ENCODE data around the gene HSD17B11.
A peak's percentile ranks its signal among the peaks of the same experiment; 100 is the strongest.
"Not testable (repeated sequence)": the region's sequence is repeated elsewhere in the genome, so short reads cannot be mapped to it uniquely, and the experiment has no call there.

Gene HSD17B11

GRCh38 chr4:87390891-87391575 lies at the start of gene HSD17B11:
TSS of gene HSD17B11 (minus strand) at chr4:87391188. CDS start at chr4:87391070, 118 bp downstream.
- DNase-seq, result peak; percentile 71 to 97 (median 84)
- intact Hi-C loops (cut with DNase I), result loop anchor here (2.0 kb wide), 1 partner anchor 32 kb away; the partner anchor contains the start of gene NUDT9

GRCh38 chr4:87433342-87433741 lies 42.4 kb upstream of the HSD17B11 start:
- no peak for DNase-seq
- intact Hi-C loops (cut with DNase I), result no loop called here

- no peak for DNase-seq
- intact Hi-C loops (cut with DNase I), result no loop called here
Measured at GRCh38 chr4:87430038-87430437, 39.0 kb upstream of the HSD17B11 start.

GRCh38 chr4:87428979-87429378 lies 38.0 kb upstream of the HSD17B11 start:
- DNase-seq, result no peak
- intact Hi-C loops (cut with DNase I), result no loop called here

GRCh38 chr4:87427518-87427868 lies 36.5 kb upstream of the HSD17B11 start:
- no peak for DNase-seq
- intact Hi-C loops (cut with DNase I), result no loop called here

GRCh38 chr4:87426865-87427517 lies 36.0 kb upstream of the HSD17B11 start:
- intact Hi-C loops (cut with DNase I), result no loop called here

GRCh38 chr4:87425711-87426110 lies 34.7 kb upstream of the HSD17B11 start:
- no peak for DNase-seq
- intact Hi-C loops (cut with DNase I), result no loop called here

More at GRCh38 chr4:87426865-87427517, 36.0 kb upstream of the HSD17B11 start:
- no peak for DNase-seq

GRCh38 chr4:87424099-87424543 lies 33.1 kb upstream of the HSD17B11 start:
- intact Hi-C loops (cut with DNase I), result loop anchor here (5.0 kb wide), 1 partner anchor 47 kb away; no protein-coding TSS in a partner anchor
- not testable (repeated sequence) for DNase-seq

GRCh38 chr4:87423317-87424098 lies 32.5 kb upstream of the HSD17B11 start:
- DNase-seq, result no peak
- intact Hi-C loops (cut with DNase I), result loop anchor here (2.0 to 5.0 kb wide), 2 partner anchors 33 to 46 kb away; partner anchors contain the start of gene HSD17B11

- DNase-seq, result peak; percentile 91 to 99 (median 94)
- intact Hi-C loops (cut with DNase I), result loop anchor here (2.0 to 5.0 kb wide), 2 partner anchors 32 to 45 kb away; partner anchors contain the start of gene HSD17B11
Measured at GRCh38 chr4:87422104-87423052, 31.4 kb upstream of the HSD17B11 start, which contains the start of gene NUDT9. TSS of gene NUDT9 (plus strand) at chr4:87422573. CDS start at chr4:87422906, 333 bp downstream.

- intact Hi-C loops (cut with DNase I), result loop anchor here (5.0 kb wide), 1 partner anchor 43 kb away; no protein-coding TSS in a partner anchor
Measured at GRCh38 chr4:87420276-87420830, 29.4 kb upstream of the HSD17B11 start.

GRCh38 chr4:87419578-87420249 lies 28.7 kb upstream of the HSD17B11 start:
- DNase-seq, result no peak
- intact Hi-C loops (cut with DNase I), result loop anchor here (5.0 kb wide), 1 partner anchor 42 kb away; no protein-coding TSS in a partner anchor

More at GRCh38 chr4:87420276-87420830, 29.4 kb upstream of the HSD17B11 start:
- no peak for DNase-seq

- DNase-seq; intact Hi-C loops (cut with DNase I): not testable (repeated sequence)
Measured at GRCh38 chr4:87418410-87418809, 27.4 kb upstream of the HSD17B11 start.

- intact Hi-C loops (cut with DNase I), result no loop called here
- no peak for DNase-seq
Measured at GRCh38 chr4:87416965-87417364, 26.0 kb upstream of the HSD17B11 start.

- intact Hi-C loops (cut with DNase I), result no loop called here
- no peak for DNase-seq
Measured at GRCh38 chr4:87414816-87415215, 23.8 kb upstream of the HSD17B11 start.

- no peak for DNase-seq
- intact Hi-C loops (cut with DNase I), result no loop called here
Measured at GRCh38 chr4:87410679-87411078, 19.7 kb upstream of the HSD17B11 start.

- intact Hi-C loops (cut with DNase I), result no loop called here
- DNase-seq, result no peak
Measured at GRCh38 chr4:87410157-87410556, 19.2 kb upstream of the HSD17B11 start.

GRCh38 chr4:87409420-87409939 lies 18.5 kb upstream of the HSD17B11 start:
- no peak for DNase-seq
- intact Hi-C loops (cut with DNase I), result no loop called here
